WTC11 (cell line): ENCODE measurements around the gene ZNF581. TPM values are rescaled to one million over a fixed set of nuclear protein-coding genes. Genes with fewer than 3 reads are reported as not detected.
A peak's percentile ranks its signal among the peaks of the same experiment; 100 is the strongest.

ENCODE experiments used
- ATAC-seq: fragments of 200-7000 bp; cut with Tn5 transposase; 2 replicates; pipeline ENCODE4 v1.10.0; 2021; ENCODE audit warnings: mild to moderate bottlenecking, moderate library complexity
- CTCF ChIA-PET: fragments of 300-600 bp; sonication (Branson Sonifier 250); formaldehyde crosslinking; loops from one replicate; lab custom pipeline; 2021; ENCODE audit warnings: antibody characterized with exemption; lab: Charles Lee
- POLR2A ChIA-PET: fragments of 350-600 bp; sonication (Branson Sonifier 250); formaldehyde crosslinking; loops from one replicate; lab custom pipeline; 2021; ENCODE audit warnings: antibody characterized with exemption; lab: Charles Lee
- DNase-seq: peaks from one replicate; pipeline ENCODE4 v3.0.0; 2021; ENCODE audit warnings: low spot score
- H3K27ac Mint-ChIP-seq: 2 replicates; pipeline ENCODE4 v1.8.0; 2021; ENCODE audit warnings: mixed read lengths
- H3K27me3 Mint-ChIP-seq: 2 replicates; pipeline ENCODE4 v1.8.0; 2021; ENCODE audit warnings: low read depth, mild to moderate bottlenecking, moderate library complexity, mixed read lengths
- H3K36me3 Mint-ChIP-seq: 2 replicates; pipeline ENCODE4 v1.8.0; 2021; ENCODE audit warnings: mixed read lengths
- H3K4me1 Mint-ChIP-seq: 2 replicates; pipeline ENCODE4 v1.8.0; 2022; ENCODE audit warnings: mixed read lengths
- H3K4me3 Mint-ChIP-seq: 2 replicates; pipeline ENCODE4 v1.8.0; 2021; ENCODE audit warnings: mild to moderate bottlenecking, moderate library complexity, mixed read lengths
- H3K9me3 Mint-ChIP-seq: 2 replicates; pipeline ENCODE4 v1.8.0; 2021; ENCODE audit warnings: mixed read lengths
- ELF4 ChIP-seq: sonication (generic); formaldehyde crosslinking; IDR thresholded peaks from 2 replicates; pipeline ENCODE4 v1.8.1; 2022; ENCODE audit warnings: low read depth, mild to moderate bottlenecking, moderate library complexity, missing genetic modification reagents
- FOXJ3 ChIP-seq: sonication (generic); formaldehyde crosslinking; IDR thresholded peaks from 2 replicates; pipeline ENCODE4 v1.9.0; 2021; ENCODE audit warnings: missing genetic modification reagents, mild to moderate bottlenecking, borderline replicate concordance
- GABPB1 ChIP-seq: sonication (generic); formaldehyde crosslinking; IDR thresholded peaks from 2 replicates; pipeline ENCODE4 v1.8.1; 2023; ENCODE audit warnings: mild to moderate bottlenecking, missing genetic modification reagents
- GRHL2 ChIP-seq: fragments of 250-450 bp; sonication (Bioruptor Pico); IDR thresholded peaks from 2 replicates; pipeline ENCODE4 v1.8.0; 2022; ENCODE audit warnings: mild to moderate bottlenecking, moderate library complexity; ENCODE audit not compliant: insufficient replicate concordance, severe bottlenecking
- MXD4 ChIP-seq: fragments of 250-450 bp; sonication (Bioruptor Pico); IDR thresholded peaks from 2 replicates; pipeline ENCODE4 v1.8.0; 2021; ENCODE audit warnings: mild to moderate bottlenecking, moderate library complexity, borderline replicate concordance
- MYBL2 ChIP-seq: sonication (generic); formaldehyde crosslinking; IDR thresholded peaks from 2 replicates; pipeline ENCODE4 v1.8.1; 2023; ENCODE audit warnings: mild to moderate bottlenecking, moderate library complexity, missing genetic modification reagents
- NFATC4 ChIP-seq: fragments of 250-450 bp; sonication (Bioruptor Pico); IDR thresholded peaks from 2 replicates; pipeline ENCODE4 v1.9.0; 2021; ENCODE audit warnings: mild to moderate bottlenecking
- NR3C1 ChIP-seq: sonication (generic); formaldehyde crosslinking; conservative IDR thresholded peaks from 2 replicates; pipeline ENCODE4 v1.8.1; 2023; ENCODE audit warnings: low read depth, mild to moderate bottlenecking, missing genetic modification reagents
- RORB ChIP-seq: fragments of 250-450 bp; sonication (Bioruptor Pico); IDR thresholded peaks from 2 replicates; pipeline ENCODE4 v1.9.0; 2021; ENCODE audit warnings: mild to moderate bottlenecking
- SMAD4 ChIP-seq: sonication (generic); formaldehyde crosslinking; IDR thresholded peaks from 2 replicates; pipeline ENCODE4 v1.8.0; 2022; ENCODE audit warnings: mild to moderate bottlenecking, missing genetic modification reagents
- ZNF121 ChIP-seq: sonication (generic); formaldehyde crosslinking; IDR thresholded peaks from 2 replicates; pipeline ENCODE4 v1.8.0; 2023; ENCODE audit warnings: missing genetic modification reagents
- total RNA-seq: library from RNA; stranded (reverse); gene quantifications from 3 replicates; pipeline ENCODE4 v1.2.3, GENCODE V29; 2021
- TF ChIP-seq, protein P1 (sequence below): fragments of 250-450 bp; sonication (Bioruptor Pico); IDR thresholded peaks from 2 replicates; pipeline ENCODE4 v2.1.2; 2022; ENCODE audit warnings: mild to moderate bottlenecking, moderate library complexity
- TF ChIP-seq, protein P2 (sequence below): sonication (generic); formaldehyde crosslinking; conservative IDR thresholded peaks from 2 replicates; pipeline ENCODE4 v1.8.1; 2023; ENCODE audit warnings: mild to moderate bottlenecking, low read depth, missing genetic modification reagents, moderate library complexity
- TF ChIP-seq, protein P3 (sequence below): sonication (generic); formaldehyde crosslinking; IDR thresholded peaks from 2 replicates; pipeline ENCODE4 v1.8.1; 2023; ENCODE audit warnings: mild to moderate bottlenecking, missing genetic modification reagents, borderline replicate concordance
- TF ChIP-seq, protein P4 (sequence below): fragments of 250-450 bp; sonication (Bioruptor Pico); conservative IDR thresholded peaks from 2 replicates; pipeline ENCODE4 v1.9.0; 2021; ENCODE audit warnings: mild to moderate bottlenecking
- TF ChIP-seq, protein P5 (sequence below): sonication (generic); formaldehyde crosslinking; IDR thresholded peaks from 2 replicates; pipeline ENCODE4 v1.8.1; 2023; ENCODE audit warnings: mild to moderate bottlenecking, missing genetic modification reagents
- TF ChIP-seq, protein P6 (sequence below): sonication (generic); formaldehyde crosslinking; IDR thresholded peaks from 2 replicates; pipeline ENCODE4 v1.8.1; 2022; ENCODE audit warnings: mild to moderate bottlenecking, missing genetic modification reagents, moderate library complexity, borderline replicate concordance
- TF ChIP-seq, protein P7 (sequence below): sonication (generic); formaldehyde crosslinking; IDR thresholded peaks from 2 replicates; pipeline ENCODE4 v1.8.0; 2023; ENCODE audit warnings: missing genetic modification reagents

The ZNF581 gene
- total RNA-seq, 1 experiment from 2014 or later: 100 TPM

DNA sequence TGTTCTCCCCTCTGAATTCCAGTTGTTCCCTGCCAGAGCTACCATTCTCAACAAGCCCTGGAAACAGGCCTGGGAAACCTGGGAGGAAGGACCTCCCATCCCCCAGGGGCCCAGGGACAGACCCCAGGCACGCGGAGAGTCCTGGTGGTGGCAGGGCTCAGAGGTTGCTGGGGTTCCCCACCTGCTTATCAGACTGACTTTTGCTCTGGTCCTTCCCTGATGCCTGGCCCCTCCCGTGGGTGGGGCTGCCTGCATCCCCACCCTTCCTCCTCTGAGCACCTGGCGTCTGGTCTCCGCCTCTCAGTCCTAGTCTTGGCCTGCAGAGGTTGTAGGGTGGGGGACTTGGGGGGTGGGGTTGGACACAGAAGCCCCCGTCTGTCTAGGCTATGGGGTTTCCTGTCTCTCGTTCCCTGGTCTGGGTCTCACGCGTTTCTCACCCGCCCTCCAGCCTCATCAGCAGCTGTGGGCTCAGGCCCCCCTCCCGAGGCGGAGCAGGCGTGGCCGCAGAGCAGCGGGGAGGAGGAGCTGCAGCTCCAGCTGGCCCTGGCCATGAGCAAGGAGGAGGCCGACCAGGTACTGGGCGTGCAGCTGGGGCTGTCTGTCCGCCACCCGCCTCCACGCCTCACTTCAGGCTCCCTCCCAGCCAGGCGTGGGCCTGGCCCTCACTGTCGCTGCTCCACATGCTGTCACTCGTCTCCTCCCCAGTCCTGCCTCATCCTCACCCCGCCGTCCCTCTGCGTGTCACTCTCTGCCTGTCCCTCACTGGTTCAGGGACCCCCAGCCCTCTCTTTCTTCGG, 45.2 kb downstream of the ZNF581 start:
- TF ChIP-seq, protein P1, sequence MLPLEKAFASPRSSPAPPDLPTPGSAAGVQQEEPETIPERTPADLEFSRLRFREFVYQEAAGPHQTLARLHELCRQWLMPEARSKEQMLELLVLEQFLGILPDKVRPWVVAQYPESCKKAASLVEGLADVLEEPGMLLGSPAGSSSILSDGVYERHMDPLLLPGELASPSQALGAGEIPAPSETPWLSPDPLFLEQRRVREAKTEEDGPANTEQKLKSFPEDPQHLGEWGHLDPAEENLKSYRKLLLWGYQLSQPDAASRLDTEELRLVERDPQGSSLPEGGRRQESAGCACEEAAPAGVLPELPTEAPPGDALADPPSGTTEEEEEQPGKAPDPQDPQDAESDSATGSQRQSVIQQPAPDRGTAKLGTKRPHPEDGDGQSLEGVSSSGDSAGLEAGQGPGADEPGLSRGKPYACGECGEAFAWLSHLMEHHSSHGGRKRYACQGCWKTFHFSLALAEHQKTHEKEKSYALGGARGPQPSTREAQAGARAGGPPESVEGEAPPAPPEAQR (CRISPR knock-in tag): no peak
- TF ChIP-seq NR3C1 (CRISPR knock-in tag) (no peak), SMAD4 (CRISPR knock-in tag) (no peak), NFATC4 (CRISPR knock-in tag) (no peak), RORB (CRISPR knock-in tag) (no peak)
- TF ChIP-seq, protein P2, sequence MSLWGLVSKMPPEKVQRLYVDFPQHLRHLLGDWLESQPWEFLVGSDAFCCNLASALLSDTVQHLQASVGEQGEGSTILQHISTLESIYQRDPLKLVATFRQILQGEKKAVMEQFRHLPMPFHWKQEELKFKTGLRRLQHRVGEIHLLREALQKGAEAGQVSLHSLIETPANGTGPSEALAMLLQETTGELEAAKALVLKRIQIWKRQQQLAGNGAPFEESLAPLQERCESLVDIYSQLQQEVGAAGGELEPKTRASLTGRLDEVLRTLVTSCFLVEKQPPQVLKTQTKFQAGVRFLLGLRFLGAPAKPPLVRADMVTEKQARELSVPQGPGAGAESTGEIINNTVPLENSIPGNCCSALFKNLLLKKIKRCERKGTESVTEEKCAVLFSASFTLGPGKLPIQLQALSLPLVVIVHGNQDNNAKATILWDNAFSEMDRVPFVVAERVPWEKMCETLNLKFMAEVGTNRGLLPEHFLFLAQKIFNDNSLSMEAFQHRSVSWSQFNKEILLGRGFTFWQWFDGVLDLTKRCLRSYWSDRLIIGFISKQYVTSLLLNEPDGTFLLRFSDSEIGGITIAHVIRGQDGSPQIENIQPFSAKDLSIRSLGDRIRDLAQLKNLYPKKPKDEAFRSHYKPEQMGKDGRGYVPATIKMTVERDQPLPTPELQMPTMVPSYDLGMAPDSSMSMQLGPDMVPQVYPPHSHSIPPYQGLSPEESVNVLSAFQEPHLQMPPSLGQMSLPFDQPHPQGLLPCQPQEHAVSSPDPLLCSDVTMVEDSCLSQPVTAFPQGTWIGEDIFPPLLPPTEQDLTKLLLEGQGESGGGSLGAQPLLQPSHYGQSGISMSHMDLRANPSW (CRISPR knock-in tag): no peak
- TF ChIP-seq, protein P3, sequence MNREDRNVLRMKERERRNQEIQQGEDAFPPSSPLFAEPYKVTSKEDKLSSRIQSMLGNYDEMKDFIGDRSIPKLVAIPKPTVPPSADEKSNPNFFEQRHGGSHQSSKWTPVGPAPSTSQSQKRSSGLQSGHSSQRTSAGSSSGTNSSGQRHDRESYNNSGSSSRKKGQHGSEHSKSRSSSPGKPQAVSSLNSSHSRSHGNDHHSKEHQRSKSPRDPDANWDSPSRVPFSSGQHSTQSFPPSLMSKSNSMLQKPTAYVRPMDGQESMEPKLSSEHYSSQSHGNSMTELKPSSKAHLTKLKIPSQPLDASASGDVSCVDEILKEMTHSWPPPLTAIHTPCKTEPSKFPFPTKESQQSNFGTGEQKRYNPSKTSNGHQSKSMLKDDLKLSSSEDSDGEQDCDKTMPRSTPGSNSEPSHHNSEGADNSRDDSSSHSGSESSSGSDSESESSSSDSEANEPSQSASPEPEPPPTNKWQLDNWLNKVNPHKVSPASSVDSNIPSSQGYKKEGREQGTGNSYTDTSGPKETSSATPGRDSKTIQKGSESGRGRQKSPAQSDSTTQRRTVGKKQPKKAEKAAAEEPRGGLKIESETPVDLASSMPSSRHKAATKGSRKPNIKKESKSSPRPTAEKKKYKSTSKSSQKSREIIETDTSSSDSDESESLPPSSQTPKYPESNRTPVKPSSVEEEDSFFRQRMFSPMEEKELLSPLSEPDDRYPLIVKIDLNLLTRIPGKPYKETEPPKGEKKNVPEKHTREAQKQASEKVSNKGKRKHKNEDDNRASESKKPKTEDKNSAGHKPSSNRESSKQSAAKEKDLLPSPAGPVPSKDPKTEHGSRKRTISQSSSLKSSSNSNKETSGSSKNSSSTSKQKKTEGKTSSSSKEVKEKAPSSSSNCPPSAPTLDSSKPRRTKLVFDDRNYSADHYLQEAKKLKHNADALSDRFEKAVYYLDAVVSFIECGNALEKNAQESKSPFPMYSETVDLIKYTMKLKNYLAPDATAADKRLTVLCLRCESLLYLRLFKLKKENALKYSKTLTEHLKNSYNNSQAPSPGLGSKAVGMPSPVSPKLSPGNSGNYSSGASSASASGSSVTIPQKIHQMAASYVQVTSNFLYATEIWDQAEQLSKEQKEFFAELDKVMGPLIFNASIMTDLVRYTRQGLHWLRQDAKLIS (CRISPR knock-in tag): no peak
- Mint-ChIP-seq H3K9me3 (no peaks in the 10 kb centered on the region), H3K27me3 (no peaks in the 10 kb centered on the region), H3K4me1 (no peaks in the 10 kb centered on the region), H3K27ac (no peak overlapping the region), H3K36me3 (peaks cover 14% of the 10 kb centered on the region; the same call in 1 of the 2 replicates), H3K4me3 (no peak overlapping the region)
- ATAC-seq (peak; percentile 35), DNase-seq (no peak)
- ChIA-PET CTCF (interaction anchor here (1.3 kb wide), 1 partner anchor 15 kb away, joined by 5 read pairs; no protein-coding TSS in a partner anchor), POLR2A (no interaction called here)

DNA sequence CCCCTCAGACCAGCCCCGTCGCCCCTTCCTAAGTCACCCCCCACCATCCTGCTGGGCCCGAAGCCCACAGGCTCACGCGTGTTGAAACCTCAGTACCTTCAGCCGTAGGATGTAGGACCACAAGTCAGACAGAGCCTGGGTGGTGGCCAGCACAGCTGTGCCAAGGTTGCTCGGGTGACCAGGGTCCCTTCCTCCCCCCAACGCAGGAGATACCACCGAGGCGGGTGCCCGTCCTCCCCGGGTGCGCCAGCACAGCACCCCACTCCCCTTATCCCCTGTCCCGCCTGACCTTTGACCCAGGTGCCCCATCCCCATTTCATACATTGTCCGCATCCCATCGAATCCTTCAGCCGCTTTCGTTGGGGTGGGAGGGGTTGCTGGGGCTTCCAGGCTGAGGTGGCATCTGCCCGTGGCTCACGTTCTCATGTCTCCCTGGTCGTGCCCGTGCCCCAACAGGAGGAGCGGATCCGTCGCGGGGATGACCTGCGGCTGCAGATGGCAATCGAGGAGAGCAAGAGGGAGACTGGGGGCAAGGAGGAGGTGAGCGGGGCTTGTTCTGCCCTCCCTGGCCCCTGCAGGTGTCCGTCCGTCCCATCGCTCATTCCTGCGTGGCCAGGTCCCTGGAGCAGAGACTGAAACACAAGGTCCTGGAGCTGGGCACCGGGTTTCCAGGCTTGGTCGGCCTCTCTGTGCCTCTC, 46.1 kb downstream of the ZNF581 start:
- Mint-ChIP-seq H3K27me3 (no peaks in the 10 kb centered on the region), H3K4me1 (no peaks in the 10 kb centered on the region), H3K4me3 (no peak overlapping the region), H3K36me3 (peaks cover 15% of the 10 kb centered on the region; the same call in 1 of the 2 replicates), H3K27ac (no peak overlapping the region), H3K9me3 (no peaks in the 10 kb centered on the region)
- POLR2A ChIA-PET: no interaction called here
- DNase-seq (no peak), ATAC-seq (no peak)
- CTCF ChIA-PET: interaction anchor here (0.8 to 1.3 kb wide), 2 partner anchors 14 kb away, joined by 3 to 5 read pairs; no protein-coding TSS in a partner anchor
- TF ChIP-seq ELF4 (CRISPR knock-in tag) (no peak), MYBL2 (no peak), MXD4 (CRISPR knock-in tag) (no peak), GABPB1 (CRISPR knock-in tag) (no peak), FOXJ3 (no peak), ZNF121 (CRISPR knock-in tag) (no peak), GRHL2 (CRISPR knock-in tag) (no peak)
- TF ChIP-seq, protein P4, sequence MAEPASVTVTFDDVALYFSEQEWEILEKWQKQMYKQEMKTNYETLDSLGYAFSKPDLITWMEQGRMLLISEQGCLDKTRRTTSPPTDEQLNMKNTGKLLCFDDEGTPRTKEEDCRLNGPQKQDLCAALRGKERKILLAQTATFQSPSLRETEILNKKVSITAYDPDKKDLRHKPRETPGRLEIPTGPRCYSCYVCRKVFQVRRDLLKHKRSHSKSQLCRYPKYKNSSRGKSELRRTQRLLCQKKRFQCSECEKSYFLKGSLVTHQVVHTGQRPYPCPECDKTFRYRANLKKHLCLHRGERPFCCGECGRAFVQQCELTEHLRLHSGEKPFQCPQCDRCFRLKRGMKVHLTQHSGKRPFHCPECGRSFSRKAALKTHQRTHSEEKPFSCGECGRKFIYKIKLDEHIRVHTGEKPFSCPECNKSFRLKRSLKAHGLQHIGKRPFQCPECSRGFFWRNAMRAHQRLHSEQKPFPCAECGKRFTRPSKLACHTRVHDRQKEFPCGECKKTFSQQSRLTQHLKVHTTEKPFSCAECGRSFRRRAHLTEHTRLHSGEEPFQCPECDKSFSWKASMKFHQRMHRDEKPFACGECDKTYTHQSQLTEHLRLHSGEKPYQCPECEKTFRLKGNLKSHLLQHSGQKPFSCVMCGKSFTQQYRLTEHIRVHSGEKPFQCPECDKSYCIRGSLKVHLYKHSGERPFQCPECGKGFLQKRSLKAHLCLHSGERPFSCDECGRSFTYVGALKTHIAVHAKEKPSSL: no peak
- TF ChIP-seq, protein P5, sequence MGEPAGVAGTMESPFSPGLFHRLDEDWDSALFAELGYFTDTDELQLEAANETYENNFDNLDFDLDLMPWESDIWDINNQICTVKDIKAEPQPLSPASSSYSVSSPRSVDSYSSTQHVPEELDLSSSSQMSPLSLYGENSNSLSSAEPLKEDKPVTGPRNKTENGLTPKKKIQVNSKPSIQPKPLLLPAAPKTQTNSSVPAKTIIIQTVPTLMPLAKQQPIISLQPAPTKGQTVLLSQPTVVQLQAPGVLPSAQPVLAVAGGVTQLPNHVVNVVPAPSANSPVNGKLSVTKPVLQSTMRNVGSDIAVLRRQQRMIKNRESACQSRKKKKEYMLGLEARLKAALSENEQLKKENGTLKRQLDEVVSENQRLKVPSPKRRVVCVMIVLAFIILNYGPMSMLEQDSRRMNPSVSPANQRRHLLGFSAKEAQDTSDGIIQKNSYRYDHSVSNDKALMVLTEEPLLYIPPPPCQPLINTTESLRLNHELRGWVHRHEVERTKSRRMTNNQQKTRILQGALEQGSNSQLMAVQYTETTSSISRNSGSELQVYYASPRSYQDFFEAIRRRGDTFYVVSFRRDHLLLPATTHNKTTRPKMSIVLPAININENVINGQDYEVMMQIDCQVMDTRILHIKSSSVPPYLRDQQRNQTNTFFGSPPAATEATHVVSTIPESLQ (CRISPR knock-in tag): no peak
- TF ChIP-seq, protein P6, sequence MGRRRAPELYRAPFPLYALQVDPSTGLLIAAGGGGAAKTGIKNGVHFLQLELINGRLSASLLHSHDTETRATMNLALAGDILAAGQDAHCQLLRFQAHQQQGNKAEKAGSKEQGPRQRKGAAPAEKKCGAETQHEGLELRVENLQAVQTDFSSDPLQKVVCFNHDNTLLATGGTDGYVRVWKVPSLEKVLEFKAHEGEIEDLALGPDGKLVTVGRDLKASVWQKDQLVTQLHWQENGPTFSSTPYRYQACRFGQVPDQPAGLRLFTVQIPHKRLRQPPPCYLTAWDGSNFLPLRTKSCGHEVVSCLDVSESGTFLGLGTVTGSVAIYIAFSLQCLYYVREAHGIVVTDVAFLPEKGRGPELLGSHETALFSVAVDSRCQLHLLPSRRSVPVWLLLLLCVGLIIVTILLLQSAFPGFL: no peak
- TF ChIP-seq, protein P7, sequence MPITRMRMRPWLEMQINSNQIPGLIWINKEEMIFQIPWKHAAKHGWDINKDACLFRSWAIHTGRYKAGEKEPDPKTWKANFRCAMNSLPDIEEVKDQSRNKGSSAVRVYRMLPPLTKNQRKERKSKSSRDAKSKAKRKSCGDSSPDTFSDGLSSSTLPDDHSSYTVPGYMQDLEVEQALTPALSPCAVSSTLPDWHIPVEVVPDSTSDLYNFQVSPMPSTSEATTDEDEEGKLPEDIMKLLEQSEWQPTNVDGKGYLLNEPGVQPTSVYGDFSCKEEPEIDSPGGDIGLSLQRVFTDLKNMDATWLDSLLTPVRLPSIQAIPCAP (CRISPR knock-in tag): no peak
